RWPE1 (cell line): Measurements from ENCODE around the gene TULP1.

Source experiments
- CTCF ChIA-PET: fragments of 350-600 bp; sonication (Branson Sonifier 250); formaldehyde crosslinking; extraction: SDS; loops from one replicate; lab custom pipeline; 2021; lab: Yijun Ruan, JAX
- POLR2A ChIA-PET: fragments of 400-600 bp; formaldehyde crosslinking; extraction: SDS; loops from one replicate; lab custom pipeline; 2020; ENCODE audit warnings: antibody characterized with exemption; ENCODE audit not compliant: low non-redundant PET; lab: Yijun Ruan, JAX
- DNase-seq: peaks from one replicate; pipeline ENCODE4 v3.0.0; 2012; ENCODE audit warnings: low spot score
- H3K27ac ChIP-seq: fragments of 450-650 bp; 2 replicates; pipeline ENCODE4 v1.5.1; 2017
- CTCF ChIP-seq: fragments of 450-650 bp; conservative IDR thresholded peaks from 2 replicates; pipeline ENCODE4 v1.5.1; 2017; ENCODE audit warnings: low read depth, mild to moderate bottlenecking

TULP1 gene

GRCh38 chr6:35508027-35508426 is 4.7 kb downstream of the TULP1 start:
- POLR2A ChIA-PET, result no interaction called here
- no peak overlapping the region for H3K27ac ChIP-seq
- CTCF ChIA-PET, result no interaction called here
- no peak for DNase-seq
- TF ChIP-seq CTCF, result no peak

GRCh38 chr6:35507221-35507620 is 5.5 kb downstream of the TULP1 start:
- no peak for DNase-seq
- ChIA-PET CTCF (interaction anchor here (0.5 kb wide), 1 partner anchor 583 kb away, joined by 3 read pairs; no protein-coding TSS in a partner anchor), POLR2A (no interaction called here)
- no peak overlapping the region for H3K27ac ChIP-seq
- TF ChIP-seq CTCF, result no peak

GRCh38 chr6:35506536-35506935 is 6.2 kb downstream of the TULP1 start:
- ChIA-PET CTCF (interaction anchor here (0.6 kb wide), 1 partner anchor 18 kb away, joined by 3 read pairs; no protein-coding TSS in a partner anchor), POLR2A (no interaction called here)

DNA sequence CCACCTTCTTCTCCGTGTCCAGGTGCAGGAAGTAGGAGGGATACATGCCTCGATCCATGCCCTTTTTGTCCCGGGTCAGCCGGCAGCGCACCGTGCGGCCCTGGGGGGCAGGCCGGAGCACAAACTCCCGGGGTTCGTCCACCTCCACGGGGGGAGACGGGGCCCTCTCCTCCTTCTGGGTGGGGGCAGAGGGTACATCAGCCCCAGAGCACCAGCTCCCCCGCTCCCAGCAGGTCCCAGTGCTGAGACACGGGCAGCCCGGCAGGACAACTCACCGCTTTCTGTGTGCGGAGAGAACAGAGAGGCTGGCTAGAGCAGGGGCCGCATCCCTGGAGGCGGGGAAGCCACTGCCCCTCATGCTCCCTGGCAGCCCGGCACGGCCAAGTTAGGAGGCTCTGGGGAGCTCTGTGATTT is 6.7 kb downstream of the TULP1 start:
- no peak for DNase-seq
- ChIA-PET CTCF (interaction anchor here (0.6 kb wide), 1 partner anchor 18 kb away, joined by 3 read pairs; no protein-coding TSS in a partner anchor), POLR2A (no interaction called here)
- H3K27ac ChIP-seq, result no peak overlapping the region
- no peak for TF ChIP-seq CTCF

More at GRCh38 chr6:35506536-35506935, 6.2 kb downstream of the TULP1 start:
- no peak for DNase-seq
- TF ChIP-seq CTCF, result no peak
- no peak overlapping the region for H3K27ac ChIP-seq

GRCh38 chr6:35503534-35503933 is 9.2 kb downstream of the TULP1 start:
- POLR2A ChIA-PET, result no interaction called here
- CTCF ChIA-PET, result interaction anchor here (0.6 kb wide), 1 partner anchor 12 kb away, joined by 4 read pairs; no protein-coding TSS in a partner anchor
- no peak overlapping the region for H3K27ac ChIP-seq
- DNase-seq, result no peak
- TF ChIP-seq CTCF, result no peak

- ChIA-PET POLR2A (no interaction called here), CTCF (interaction anchor here (0.6 to 0.7 kb wide), 2 partner anchors 92 to 256 kb away, joined by 3 to 4 read pairs; no protein-coding TSS in a partner anchor)
- no peak for DNase-seq
- H3K27ac ChIP-seq, result no peak overlapping the region
- TF ChIP-seq CTCF, result no peak
Measured at GRCh38 chr6:35501784-35502183, 10.9 kb downstream of the TULP1 start.
